HG03097 (cell line): ENCODE results near the gene TMEM184C.

Experiments
- ATAC-seq: cut with Tn5 transposase; IDR thresholded peaks from one replicate; pipeline ENCODE4 v1.9.1; 2021; ENCODE audit not compliant: unreplicated experiment, low FRiP score

TMEM184C gene

DNA sequence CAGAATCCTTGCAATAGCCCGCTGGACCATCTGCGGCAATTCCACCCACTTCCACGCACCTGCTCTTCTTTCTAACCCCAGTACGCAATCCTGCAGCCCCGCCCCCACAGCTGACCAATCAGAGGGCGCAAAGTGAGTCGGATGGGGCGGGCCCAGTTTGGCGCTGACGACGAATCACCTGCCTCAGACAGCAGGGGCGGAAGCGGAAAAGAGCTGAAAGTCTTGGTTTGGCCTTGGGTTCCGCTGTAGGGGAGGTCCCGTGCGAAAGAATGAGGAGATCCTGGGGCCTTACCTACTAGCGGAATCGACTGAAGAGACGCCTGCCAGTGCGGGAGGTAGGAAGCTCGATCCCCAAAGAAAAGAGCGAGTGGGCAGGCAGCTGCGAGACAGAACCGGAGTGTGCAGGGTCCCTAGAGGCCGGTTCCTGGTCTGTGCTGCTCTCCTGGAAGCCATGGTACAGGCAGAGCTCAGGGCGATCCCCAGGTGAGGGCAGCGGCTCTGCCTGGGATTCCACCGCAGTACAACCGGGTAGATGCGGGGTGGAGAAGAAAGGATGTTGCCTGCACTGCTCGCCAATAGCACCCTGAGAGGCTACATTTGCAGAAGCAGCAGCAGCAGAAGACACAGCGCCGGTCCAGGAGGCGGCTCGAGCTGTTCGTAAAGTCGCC, at the start of gene TMEM184C:
Gene TMEM184C, plus strand, starts transcription at position 225 of the 668 bp plus-strand sequence. CDS start 560 bp downstream, outside the sequence.
- peak; percentile 100 for ATAC-seq

DNA sequence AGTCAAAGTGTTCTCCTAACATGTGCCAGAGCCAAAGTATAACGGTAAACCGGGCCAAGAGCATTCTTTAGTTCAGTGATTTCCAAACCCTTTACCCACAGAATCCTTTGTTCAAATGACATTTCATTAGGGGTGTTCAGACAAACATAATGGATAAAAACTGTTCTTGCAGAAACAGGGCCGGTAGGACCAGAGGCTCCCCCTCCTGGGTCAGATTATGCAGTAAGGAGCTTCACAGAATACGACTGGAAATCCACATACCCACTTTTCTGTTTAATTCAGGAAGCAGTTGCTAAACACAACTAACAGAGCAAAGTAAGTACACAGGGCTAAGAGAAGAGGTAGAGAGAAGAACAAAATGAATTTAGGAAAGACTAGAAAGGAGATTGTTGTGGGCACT, 46.6 kb upstream of the TMEM184C start:
- no peak for ATAC-seq

DNA sequence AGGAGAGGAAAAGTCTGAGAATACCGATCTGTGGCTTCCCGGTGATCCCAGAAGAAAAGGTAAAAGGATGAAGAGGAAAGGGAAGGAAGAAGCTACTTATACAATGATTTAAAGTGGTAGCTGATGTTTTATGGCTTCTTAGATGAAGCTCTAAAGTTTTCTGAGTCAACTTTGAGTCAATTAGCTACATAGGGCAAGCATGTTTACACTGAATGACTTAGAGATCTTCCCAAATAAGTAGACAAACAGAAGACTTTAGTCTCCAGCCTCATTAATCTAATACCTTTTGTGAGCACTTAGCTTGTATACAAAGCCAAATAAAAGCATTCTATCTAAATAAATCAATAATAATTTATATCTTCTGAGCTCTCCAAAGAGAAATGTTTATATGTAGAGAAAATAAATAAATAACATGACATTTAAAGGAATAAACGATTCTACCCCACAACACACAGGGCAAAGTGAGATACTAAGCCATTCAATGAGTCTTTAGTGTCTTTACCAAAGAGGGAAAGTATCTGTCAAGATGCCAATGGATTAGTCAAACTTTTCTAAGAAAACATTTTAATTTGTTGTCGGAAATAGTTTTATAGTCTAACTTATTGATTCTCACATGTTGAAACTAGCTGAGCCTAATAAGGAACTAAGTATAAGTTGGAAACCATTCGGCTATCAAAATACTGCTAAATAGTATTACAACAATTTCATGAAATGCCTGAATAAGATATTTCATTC, 46.0 kb upstream of the TMEM184C start:
- ATAC-seq: no peak

DNA sequence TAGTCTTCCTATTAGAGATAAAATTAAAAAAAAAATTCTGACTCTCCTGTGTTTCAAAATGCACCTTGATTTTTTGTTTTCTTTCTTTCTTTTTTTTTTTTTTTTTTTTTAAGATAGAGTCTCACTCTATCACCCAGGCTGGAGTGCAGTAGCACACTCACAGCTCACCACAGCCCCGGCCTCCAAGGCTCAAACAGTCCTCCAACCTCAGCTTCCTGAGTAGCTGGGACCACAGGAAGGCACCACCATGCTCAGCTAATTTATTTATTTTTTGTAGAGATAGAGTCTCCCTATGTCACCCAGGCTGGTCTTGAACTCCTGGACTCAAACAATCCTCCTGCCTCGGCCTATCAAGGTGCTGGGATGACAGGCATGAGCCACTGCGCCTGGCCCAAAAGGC, 41.1 kb upstream of the TMEM184C start:
- no peak for ATAC-seq

DNA sequence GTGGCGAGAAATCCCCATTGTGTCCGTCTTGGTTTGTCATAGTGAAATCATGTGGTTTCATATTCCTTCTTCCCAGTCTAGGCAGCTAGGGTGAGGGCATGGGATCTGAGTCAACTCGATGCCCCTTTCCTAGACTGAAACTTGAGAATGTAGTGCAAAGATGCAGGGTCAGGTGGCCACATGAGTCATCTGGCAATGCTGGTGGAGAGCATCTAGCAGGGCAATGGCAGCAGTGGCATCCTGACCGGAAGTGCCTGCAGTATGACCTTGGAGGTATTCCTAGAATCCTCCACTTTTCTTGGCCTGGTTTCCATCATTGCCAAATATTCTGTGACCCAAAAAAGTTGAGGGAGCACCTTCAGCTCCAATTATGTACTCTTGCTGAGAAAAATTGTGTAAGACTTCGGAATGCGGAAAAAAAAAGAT, 39.1 kb upstream of the TMEM184C start:
- no peak for ATAC-seq

DNA sequence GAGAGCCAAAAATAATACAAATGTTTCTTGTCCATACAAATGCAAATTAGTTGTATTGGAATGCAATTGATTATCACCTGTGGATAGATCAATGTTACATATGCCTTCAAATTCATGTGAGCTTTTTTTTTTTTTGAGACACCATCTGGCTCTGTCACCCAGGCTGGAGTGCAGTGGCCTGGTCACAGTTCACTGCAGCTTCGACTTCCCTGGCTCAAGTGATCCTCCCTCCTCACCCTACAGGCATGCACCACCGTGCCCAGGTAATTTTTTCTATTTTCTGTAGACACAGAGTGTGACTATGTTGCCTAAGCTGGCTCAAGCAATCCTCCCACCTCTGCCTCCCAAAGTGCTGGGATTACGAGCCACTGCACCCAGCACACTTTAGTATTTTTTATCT, 38.6 kb upstream of the TMEM184C start:
- no peak for ATAC-seq

DNA sequence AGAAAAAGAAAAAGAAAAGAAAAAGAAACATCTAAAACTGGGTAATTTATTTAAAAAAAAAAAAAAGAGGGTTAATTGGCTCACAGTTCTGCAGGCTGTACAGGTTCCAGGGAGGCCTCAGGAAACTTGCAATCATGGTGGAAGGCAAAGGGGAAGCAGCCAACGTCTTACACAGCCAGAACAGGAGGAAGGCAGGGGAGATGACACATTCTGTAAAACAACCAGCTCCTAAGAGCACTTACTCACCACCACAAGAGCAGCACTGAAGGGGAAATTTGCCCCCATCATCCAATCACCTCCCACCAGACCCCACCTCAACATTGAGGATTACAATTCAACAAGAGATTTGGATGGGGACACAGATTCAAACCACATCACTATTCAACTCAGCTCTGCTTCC, 36.8 kb upstream of the TMEM184C start:
- ATAC-seq: no peak

DNA sequence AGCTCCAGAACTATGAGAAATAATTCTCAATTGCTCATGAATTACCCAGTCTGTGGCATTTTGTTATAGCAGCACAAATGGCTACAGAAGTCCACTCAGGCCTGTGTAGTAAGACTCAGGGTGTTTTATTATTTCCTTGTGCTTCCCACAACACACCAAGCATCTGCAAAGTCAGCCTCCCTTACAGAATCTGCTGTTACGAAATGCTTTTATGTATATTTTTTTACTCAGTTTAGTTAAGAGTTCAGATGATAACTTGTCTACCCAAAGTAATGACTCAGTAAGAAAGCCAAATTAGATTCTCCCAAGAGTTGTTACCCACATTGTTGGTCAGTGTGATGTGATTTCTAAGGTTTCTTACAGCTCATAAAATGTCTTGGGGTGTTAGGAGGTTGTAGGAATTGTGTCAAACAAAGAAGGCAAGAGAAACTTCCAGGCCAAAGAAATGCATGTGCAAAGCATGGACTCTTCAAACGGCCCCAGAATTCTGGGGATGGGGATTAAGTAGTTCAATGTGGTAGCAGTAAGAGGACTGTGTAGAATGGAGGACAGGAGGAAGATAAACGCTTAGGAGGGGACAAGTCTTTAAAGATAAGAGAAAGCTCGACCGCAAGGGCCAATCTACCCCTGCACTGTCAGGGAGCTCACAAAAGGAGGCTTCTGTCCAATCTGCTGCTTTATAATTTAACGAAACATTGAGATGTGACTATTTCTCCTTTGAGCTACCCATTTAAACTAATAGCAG, 35.4 kb upstream of the TMEM184C start:
- no peak for ATAC-seq

DNA sequence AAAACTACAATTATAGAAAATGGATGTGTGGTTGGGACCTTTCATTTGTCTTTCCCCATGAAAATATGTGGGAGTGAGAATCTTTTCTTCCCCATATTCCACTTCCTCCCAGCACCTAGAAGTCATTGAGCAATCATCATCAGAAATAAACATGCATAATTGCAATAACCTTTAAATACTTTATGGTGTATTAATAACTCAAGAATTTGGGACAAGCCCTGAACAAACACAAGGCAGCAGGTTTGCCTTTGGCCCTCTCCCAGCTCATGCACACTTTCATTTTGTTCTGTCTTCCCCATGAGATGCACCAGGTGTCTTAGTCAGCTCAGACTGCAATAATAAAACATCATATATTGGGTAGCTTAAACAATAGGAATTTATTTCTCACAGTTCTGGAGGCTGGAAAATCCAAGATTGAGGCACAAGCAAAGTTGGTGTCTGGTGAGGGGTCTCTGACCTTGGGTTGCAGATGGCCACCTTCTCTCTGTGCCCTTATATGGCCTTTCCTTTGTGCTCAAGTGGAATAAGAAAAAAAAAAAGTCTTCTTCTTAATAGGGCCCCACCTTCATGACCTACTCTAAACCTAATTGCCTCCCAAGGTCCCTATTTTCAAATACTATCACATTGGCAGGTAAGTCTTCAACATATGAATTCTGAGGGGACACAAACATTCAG, 34.7 kb upstream of the TMEM184C start:
- no peak for ATAC-seq

DNA sequence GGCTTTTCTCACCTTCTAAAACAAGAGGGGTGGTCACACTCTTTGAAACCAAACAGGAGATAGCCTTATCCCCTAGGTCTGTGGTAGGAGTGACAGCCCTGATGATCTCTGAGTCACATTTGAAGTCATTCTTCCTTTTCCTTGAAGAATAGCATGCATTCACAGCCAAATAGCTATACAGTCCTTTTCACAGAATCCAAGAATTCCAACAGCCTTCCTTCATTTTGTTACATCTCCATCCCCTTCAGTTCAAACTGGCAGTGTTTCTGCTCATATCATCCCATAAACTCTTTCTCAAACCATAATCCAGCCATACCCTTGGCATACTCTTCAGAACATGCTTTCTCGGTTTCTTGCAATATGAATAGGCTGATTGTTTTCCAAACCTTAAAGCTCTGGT, 33.3 kb upstream of the TMEM184C start:
- no peak for ATAC-seq

DNA sequence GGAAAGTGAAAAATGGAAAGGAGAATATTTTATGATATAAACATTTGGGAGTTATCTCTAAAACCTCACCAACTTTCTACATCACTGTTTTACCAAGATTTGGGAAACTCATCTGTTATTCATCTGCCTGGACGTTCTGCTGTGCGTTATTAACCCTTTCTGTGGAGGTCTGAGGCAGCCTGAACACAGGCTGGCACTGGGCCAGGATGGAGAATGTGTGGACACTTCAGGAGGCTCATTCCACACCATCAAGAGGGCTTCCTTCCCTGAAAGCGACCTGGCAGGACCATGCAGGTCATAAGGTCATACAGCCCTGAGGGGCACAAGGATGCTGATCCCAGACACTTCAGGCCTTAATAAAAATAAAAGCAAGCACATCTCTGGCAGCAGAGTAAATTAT, 31.2 kb upstream of the TMEM184C start:
- ATAC-seq: no peak

DNA sequence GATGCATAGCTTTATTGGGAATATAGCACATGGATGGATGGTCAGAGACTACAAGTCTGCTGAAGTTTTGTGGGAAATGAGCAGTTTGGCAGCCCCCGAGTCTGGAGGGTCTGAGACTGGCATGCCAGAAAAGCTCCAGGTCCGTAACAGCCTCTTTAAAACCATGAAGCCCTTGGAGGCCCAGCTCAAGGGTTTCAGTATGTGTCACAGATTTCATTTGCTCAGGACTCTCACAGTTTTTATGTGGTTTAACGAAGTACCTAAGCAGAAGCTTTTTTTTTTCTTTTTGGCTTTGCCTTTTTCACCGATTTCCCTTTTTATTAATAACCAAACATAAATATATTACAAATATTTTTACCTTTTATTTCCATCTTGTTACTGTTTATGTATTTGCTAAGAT, 30.6 kb upstream of the TMEM184C start:
- ATAC-seq: no peak

DNA sequence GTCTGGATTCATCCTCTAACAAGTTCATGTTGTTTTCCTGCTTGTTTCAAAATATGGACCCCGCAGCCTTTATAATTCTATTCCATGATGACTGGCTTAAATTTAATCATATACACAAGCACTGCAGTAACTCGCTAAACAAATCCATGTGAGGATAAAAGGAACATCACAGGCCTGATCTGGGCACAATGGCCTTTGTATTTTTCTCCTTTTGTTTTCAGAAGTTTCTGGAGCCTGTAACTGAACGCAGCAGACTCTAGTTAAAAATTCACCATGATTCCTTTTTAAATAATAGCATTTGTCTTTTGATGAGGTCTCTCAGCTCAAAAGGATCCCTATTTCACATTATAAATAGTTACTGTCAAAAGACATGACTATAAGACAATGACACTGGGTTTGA, 30.2 kb upstream of the TMEM184C start:
- no peak for ATAC-seq

DNA sequence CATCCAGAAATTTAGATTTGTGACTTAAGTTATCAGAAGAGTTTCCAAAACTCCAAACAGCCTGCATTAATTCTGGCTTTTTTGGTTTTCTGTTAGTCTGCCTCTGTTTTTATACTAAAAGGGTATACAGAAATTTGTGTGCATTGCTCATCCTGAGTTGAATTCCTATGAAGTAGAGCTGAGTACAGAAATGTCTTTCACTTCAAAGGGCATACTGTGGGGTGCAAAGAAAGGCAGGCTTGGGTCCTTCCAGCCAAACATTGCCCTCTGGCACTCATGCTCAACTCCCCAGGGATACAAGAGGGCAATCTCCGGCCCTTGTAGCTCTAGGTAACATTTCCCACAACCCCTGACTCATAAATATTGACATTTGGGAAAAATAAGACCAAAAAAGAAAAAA, 27.6 kb upstream of the TMEM184C start:
- no peak for ATAC-seq

DNA sequence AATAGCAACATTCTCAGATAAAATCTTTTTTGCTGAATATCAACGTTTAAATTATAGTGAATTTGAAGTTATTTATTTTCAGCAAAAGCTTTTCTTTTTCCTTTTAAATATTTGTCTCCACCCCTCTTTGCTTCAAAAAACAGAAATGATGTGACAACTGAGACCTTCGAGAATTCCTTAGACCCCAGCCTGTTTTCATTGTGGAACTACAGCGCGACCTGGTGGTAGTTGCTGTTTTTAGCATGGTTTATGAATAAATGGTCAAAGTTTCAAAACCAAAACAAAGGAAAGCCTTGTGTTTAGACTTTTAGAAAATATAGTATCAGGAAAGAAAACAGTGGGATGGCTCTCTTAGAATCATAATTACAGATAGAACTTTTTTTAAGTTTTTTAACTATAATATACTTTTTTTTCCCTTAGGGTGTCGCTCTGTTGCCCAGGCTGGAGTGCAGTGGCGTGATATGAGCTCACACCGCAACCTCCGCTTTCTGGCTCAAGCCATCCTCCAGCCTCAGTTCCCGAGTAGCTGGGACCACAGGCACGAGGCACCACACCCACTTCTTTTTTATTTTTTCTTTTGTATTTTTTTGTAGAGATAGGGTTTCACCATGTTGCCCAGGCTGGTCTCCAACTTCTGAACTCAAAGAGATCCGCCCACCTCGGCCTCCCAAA, 26.8 kb upstream of the TMEM184C start:
- no peak for ATAC-seq

DNA sequence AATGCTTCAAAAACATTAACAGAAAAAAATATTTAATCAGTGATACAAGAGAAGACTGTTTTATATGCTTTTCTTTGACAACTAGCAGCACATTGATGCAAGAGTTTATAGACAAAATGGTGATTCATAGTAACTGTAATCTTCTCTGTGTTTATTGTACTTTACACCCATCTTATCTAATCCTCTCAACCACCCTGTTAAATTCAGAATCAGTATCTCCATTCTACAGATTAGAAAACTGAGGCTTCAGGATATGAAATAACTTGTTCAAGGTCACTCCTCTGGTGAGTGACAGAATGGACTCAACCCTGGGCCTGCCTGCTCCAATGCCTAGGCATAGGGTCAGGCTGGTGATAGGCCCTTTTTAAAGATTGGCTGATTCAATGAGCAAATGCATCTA, 26.1 kb upstream of the TMEM184C start:
- no peak for ATAC-seq

DNA sequence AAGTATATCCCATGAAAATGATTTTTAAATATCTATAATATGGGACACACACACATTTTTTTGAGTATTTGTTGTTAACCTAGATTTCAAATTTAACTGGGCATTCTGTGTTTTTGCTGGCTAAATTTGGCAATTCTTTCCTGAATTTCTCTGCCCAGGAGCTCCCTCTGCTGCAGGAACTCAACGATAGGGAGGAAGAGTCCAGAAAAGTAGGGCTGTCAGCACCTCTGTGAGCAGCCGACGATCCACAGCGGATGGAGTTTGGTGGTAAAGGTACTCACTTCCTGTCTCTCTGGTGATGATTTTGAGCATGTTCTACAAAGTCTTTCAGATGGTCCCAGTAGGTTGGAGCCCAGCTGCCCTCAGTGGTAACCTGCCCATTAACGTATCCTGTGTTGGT, 23.1 kb upstream of the TMEM184C start:
- no peak for ATAC-seq

DNA sequence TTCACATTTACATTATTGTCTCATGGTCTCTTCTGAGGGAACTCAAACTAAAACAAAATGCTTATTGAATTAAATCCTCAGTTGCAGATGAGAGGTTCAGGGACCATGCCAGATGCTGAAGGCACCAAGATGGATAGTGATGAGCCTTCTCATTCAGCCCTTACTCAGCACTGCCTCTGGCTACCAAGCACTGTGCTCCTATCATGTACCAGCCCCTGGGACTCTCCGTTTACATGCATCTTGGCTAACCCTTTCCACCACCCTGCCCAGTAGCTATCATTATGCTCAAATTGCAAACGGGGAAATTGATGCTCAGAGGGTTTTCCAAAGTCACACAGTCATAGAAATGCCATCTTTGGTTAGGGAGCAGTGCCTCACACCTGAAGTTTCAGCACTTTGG, 22.6 kb upstream of the TMEM184C start:
- no peak for ATAC-seq

DNA sequence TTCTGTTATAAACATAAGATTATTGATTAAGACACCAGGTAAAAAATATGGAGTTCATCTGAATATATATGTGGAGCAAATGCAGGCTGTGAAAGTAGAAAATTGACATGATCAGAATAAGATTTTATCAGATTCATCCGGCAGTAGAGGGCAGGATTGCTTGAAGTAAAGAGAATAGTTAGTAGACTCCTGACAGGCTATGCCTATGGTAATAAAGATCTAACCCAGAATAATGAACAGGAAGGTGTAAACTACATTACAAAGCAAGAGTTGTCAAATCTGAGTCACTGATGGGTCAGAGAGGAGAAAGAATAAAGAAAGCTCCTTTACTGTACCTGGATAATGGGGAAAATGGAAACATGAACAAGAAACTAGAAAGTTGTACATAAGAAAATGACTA, 20.8 kb upstream of the TMEM184C start:
- ATAC-seq: no peak

DNA sequence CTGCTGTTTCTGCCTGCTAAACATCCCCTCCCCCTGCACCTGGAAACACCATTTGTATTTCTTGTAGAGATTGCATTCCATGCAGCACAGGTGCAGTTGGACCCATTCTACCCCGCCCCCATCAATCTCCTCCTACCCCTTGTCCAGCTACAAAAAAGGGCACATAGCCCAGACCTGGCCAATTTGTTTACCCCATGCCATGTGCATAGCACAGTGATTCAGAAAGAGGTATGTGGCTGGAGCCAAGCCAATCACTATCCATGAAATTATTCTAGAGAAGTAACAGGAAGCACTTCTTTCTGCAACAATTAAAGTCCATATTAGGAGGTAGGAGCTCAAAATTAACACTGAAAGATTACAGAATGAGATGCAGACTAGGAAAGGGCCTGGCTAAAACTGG, 20.2 kb upstream of the TMEM184C start:
- ATAC-seq: no peak

DNA sequence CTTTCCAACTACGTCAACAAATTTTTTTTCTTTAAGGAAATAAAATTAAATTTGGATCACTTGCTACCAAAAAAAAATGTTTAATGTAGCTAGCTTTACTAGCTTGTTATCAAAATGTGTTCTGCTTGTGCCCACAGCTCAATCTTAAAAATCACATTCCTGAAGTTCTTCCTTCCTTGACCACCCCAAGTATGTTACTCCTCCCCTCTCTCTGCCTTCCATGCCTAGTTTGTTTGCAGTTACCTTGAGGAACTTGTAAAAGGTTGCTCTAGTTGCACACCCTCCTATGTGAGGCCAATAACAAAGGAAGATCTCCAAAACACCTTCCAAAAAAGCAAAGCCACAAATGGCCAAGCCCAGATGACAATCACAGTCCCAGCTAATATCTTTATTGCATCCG, 19.6 kb upstream of the TMEM184C start:
- ATAC-seq: no peak
